Medulla oblongata (tissue), 1 donor: ENCODE data around the gene SAMD1.

ENCODE experiments used
- DNase-seq: peaks from one replicate; pipeline ENCODE4 v3.0.0-alpha.2; 2015; ENCODE audit errors: extremely low spot score

Gene SAMD1

GRCh38 chr19:14090509-14091080 is at the start of gene SAMD1:
Gene SAMD1 (minus strand): TSS chr19:14090751.
- DNase-seq = peak; percentile 89

- peak; percentile 42 for DNase-seq
These were observed 49.4 kb upstream of the SAMD1 start for GRCh38 chr19:14139944-14140343.

- peak; percentile 60 for DNase-seq
These were observed 48.2 kb upstream of the SAMD1 start for GRCh38 chr19:14138576-14139265.

GRCh38 chr19:14136509-14137281 is 46.1 kb upstream of the SAMD1 start, which contains the start of gene ASF1B:
Gene ASF1B (minus strand): TSS chr19:14136589. CDS start chr19:14136456, 133 bp downstream.
- peak; percentile 100 for DNase-seq

GRCh38 chr19:14135985-14136508 is 45.5 kb upstream of the SAMD1 start:
- no peak for DNase-seq

GRCh38 chr19:14135355-14135754 is 44.8 kb upstream of the SAMD1 start:
- DNase-seq = no peak

GRCh38 chr19:14127929-14128509 is 37.5 kb upstream of the SAMD1 start:
- DNase-seq = peak; percentile 65

- no peak for DNase-seq
These were observed 36.6 kb upstream of the SAMD1 start for GRCh38 chr19:14127176-14127575.

- no peak for DNase-seq
These were observed 32.4 kb upstream of the SAMD1 start for GRCh38 chr19:14122924-14123323.

- no peak for DNase-seq
These were observed 29.9 kb upstream of the SAMD1 start for GRCh38 chr19:14120497-14120780.

- DNase-seq = no peak
These were observed 29.3 kb upstream of the SAMD1 start for GRCh38 chr19:14119644-14120496.

GRCh38 chr19:14119146-14119545 is 28.6 kb upstream of the SAMD1 start:
- DNase-seq = no peak

GRCh38 chr19:14118165-14119051 is 27.9 kb upstream of the SAMD1 start:
- peak; percentile 87 for DNase-seq

GRCh38 chr19:14117668-14118164 is 27.2 kb upstream of the SAMD1 start, which contains the start of gene PRKACA:
Gene PRKACA (minus strand): TSS chr19:14117762. CDS start chr19:14117547, 215 bp downstream.
- peak; percentile 99 for DNase-seq

GRCh38 chr19:14116918-14117578 is 26.5 kb upstream of the SAMD1 start:
- no peak for DNase-seq

GRCh38 chr19:14116525-14116917 is 26.0 kb upstream of the SAMD1 start:
- no peak for DNase-seq

- no peak for DNase-seq
These were observed 25.2 kb upstream of the SAMD1 start for GRCh38 chr19:14115756-14116155.

- peak; percentile 71 for DNase-seq
These were observed 24.3 kb upstream of the SAMD1 start for GRCh38 chr19:14114854-14115253.

- DNase-seq = no peak
These were observed 23.9 kb upstream of the SAMD1 start for GRCh38 chr19:14114439-14114838.
